NB4 (cell line): ENCODE data around the gene STAU1.

ENCODE experiments used
- CTCF ChIP-seq: IDR thresholded peaks from one replicate; pipeline ENCODE4 v1.5.1; 2012; ENCODE audit warnings: low read depth, low read length
- MYC ChIP-seq: IDR thresholded peaks from 2 replicates; pipeline ENCODE4 v1.6.1; 2011; ENCODE audit warnings: low read depth, low read length
- POLR2A ChIP-seq: IDR thresholded peaks from 2 replicates; pipeline ENCODE4 v1.6.1; 2011; ENCODE audit warnings: mild to moderate bottlenecking; ENCODE audit not compliant: insufficient read length; ENCODE audit errors: extremely low read depth
- TF ChIP-seq, protein P1 (sequence below): IDR thresholded peaks from 2 replicates; pipeline ENCODE4 v1.6.1; 2011; ENCODE audit warnings: low read depth, low read length

DNA sequence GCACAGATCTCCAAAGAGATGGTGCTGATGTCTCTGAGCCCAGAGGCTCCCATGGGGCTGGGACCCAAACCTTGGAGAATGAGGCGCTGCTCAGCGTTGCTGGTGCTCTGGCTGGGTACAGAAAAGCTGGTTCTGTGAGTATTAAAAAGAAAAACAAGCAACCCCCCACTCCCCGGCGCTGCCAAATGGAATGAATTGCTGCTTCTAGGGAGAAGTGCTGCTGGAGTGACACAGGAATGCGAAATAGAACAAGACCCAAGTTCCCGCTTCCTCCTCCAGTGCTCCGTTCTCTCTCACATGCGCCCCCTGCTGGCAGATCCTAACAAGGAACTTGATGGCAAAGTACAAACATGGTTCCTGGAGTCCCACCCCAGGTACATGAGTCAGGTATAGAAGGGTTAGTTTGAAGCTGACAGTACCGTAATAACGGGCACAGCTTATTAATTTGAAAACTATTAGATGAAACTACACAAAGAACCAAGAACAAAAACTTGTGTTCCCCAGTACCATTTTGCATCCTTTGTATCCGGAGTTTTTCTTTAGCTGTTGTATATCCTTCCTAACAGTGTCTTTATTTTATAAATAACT lies 29.0 kb upstream of the STAU1 start:
- TF ChIP-seq CTCF (peak; percentile 90), POLR2A (no peak), MYC (no peak)
- TF ChIP-seq, protein P1, sequence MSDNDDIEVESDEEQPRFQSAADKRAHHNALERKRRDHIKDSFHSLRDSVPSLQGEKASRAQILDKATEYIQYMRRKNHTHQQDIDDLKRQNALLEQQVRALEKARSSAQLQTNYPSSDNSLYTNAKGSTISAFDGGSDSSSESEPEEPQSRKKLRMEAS = 0 out of 2 replicates have a peak, but pooled peaks have one; percentile 44
